SK-N-SH (cell line): ENCODE data around the gene SCEL. TPM values are rescaled to one million over a fixed set of nuclear protein-coding genes. Genes with fewer than 3 reads are reported as not detected.

Source experiments
- CTCF ChIA-PET: fragments of 300-600, 350-600 bp; formaldehyde crosslinking; extraction: SDS; loops from one replicate; lab custom pipeline; 2021; lab: Yijun Ruan, JAX
- POLR2A ChIA-PET: fragments of 350-600 bp; sonication (Branson Sonifier 250); formaldehyde crosslinking; extraction: SDS; loops from one replicate; lab custom pipeline; 2020; ENCODE audit warnings: antibody characterized with exemption, inconsistent platforms; lab: Yijun Ruan, JAX
- DNase-seq: peaks from one replicate; pipeline ENCODE4 v3.0.0; 2012
- H2AFZ ChIP-seq: fragments of 200-600 bp; sonication (generic); 2 replicates; pipeline ENCODE4 v1.8.1; 2016; ENCODE audit warnings: antibody characterized with exemption, mild to moderate bottlenecking, low read depth
- H3F3A ChIP-seq: fragments of 200-600 bp; sonication (generic); replicated peaks from 2 replicates; pipeline ENCODE3; 2016; ENCODE audit warnings: antibody characterized with exemption, mild to moderate bottlenecking; ENCODE audit not compliant: insufficient read depth
- H3K27ac ChIP-seq, 2 experiments: fragments of 200-500 bp in 1 of 2; fragments of 200-600 bp in 1 of 2; sonication (Bioruptor generic) in 1 of 2; sonication (generic), shearing (Covaris generic) in 1 of 2; 2 replicates each; pipeline versions ENCODE4 v1.5.1 to v1.6.1; 2014 to 2016; ENCODE audit warnings: low read depth in 2 of 2, inconsistent platforms in 1 of 2, low read length in 1 of 2, mild to moderate bottlenecking in 1 of 2, mixed read lengths in 1 of 2
- H3K27me3 ChIP-seq: fragments of 200-600 bp; sonication (generic), shearing (Covaris generic); 2 replicates; pipeline ENCODE4 v1.6.1; 2016; ENCODE audit warnings: mixed run types; ENCODE audit not compliant: insufficient read depth
- H3K36me3 ChIP-seq, 2 experiments: fragments of 200-500 bp in 1 of 2; fragments of 200-600 bp in 1 of 2; sonication (Bioruptor generic) in 1 of 2; sonication (generic) in 1 of 2; replicated peaks in 1 of 2; 2 replicates each; pipeline versions ENCODE3 to v1.5.1; 2014 to 2016; ENCODE audit warnings: low read length in 1 of 2, mild to moderate bottlenecking in 1 of 2; ENCODE audit not compliant: insufficient read depth in 2 of 2, control insufficient read depth in 1 of 2
- H3K4me1 ChIP-seq, 2 experiments: fragments of 200-500 bp in 1 of 2; fragments of 200-600 bp in 1 of 2; sonication (Bioruptor generic) in 1 of 2; sonication (generic), shearing (Covaris generic) in 1 of 2; 2 replicates each; pipeline versions ENCODE4 v1.5.1 to v1.6.1; 2014 to 2016; ENCODE audit warnings: low read depth in 1 of 2, low read length in 1 of 2, mixed run types in 1 of 2; ENCODE audit not compliant: insufficient read depth in 2 of 2, control insufficient read depth in 1 of 2
- H3K4me2 ChIP-seq: fragments of 200-600 bp; sonication (generic), shearing (Covaris generic); 2 replicates; pipeline ENCODE4 v1.6.1; 2017; ENCODE audit warnings: mixed run types
- H3K4me3 ChIP-seq, 2 experiments: fragments of 200-500 bp in 1 of 2; fragments of 200-600 bp in 1 of 2; sonication (Bioruptor generic) in 1 of 2; sonication (generic), shearing (Covaris generic) in 1 of 2; 2 replicates each; pipeline versions ENCODE4 v1.5.1 to v1.8.1; 2014 to 2016; ENCODE audit warnings: low read depth in 2 of 2, inconsistent platforms in 1 of 2, low read length in 1 of 2, mild to moderate bottlenecking in 1 of 2, mixed read lengths in 1 of 2, moderate library complexity in 1 of 2
- H3K79me2 ChIP-seq: fragments of 200-600 bp; sonication (generic); 2 replicates; pipeline ENCODE4 v1.8.1; 2017; ENCODE audit warnings: mild to moderate bottlenecking; ENCODE audit not compliant: insufficient read depth
- H3K9ac ChIP-seq: fragments of 200-600 bp; sonication (generic); 2 replicates; pipeline ENCODE4 v1.6.1; 2017; ENCODE audit warnings: mixed run types
- H3K9me2 ChIP-seq: fragments of 200-600 bp; sonication (generic); 2 replicates; pipeline ENCODE4 v1.6.1; 2017; ENCODE audit warnings: mixed run types
- H3K9me3 ChIP-seq: fragments of 200-600 bp; sonication (generic); 2 replicates; pipeline ENCODE4 v1.6.1; 2017; ENCODE audit warnings: mixed run types, mild to moderate bottlenecking, moderate library complexity
- H4K20me1 ChIP-seq: fragments of 200-600 bp; sonication (generic); 2 replicates; pipeline ENCODE4 v1.6.1; 2017; ENCODE audit warnings: mild to moderate bottlenecking, mixed run types; ENCODE audit not compliant: insufficient read depth
- CHD2 ChIP-seq: fragments of 150-350 bp; IDR thresholded peaks from 2 replicates; pipeline ENCODE4 v1.6.1; 2018; ENCODE audit warnings: low read length; ENCODE audit not compliant: partially characterized antibody
- EP300 ChIP-seq, 2 experiments: IDR thresholded peaks; 2 replicates each; pipeline versions ENCODE4 v1.4.0 to v1.6.1; 2012; ENCODE audit warnings: borderline replicate concordance in 1 of 2, low read depth in 1 of 2, low read length in 1 of 2
- EZH2phosphoT487 ChIP-seq: fragments of 200-600 bp; sonication (generic); IDR thresholded peaks from 2 replicates; pipeline ENCODE4 v1.6.1; 2017; ENCODE audit warnings: low read depth, mixed run types, mild to moderate bottlenecking, antibody characterized with exemption, moderate library complexity, borderline replicate concordance
- FOXJ3 ChIP-seq: sonication (generic); formaldehyde crosslinking; IDR thresholded peaks from 2 replicates; pipeline ENCODE4 v1.5.1; 2020; ENCODE audit warnings: mild to moderate bottlenecking, missing genetic modification reagents
- FOXM1 ChIP-seq: IDR thresholded peaks from 2 replicates; pipeline ENCODE4 v1.4.0; 2012; ENCODE audit warnings: low read depth, mild to moderate bottlenecking
- GATA2 ChIP-seq: sonication (generic); formaldehyde crosslinking; IDR thresholded peaks from 2 replicates; pipeline ENCODE4 v1.5.0; 2020; ENCODE audit warnings: mild to moderate bottlenecking, missing genetic modification reagents
- JUND ChIP-seq: IDR thresholded peaks from 2 replicates; pipeline ENCODE4 v1.4.0; 2012
- MEF2A ChIP-seq: IDR thresholded peaks from 2 replicates; pipeline ENCODE4 v1.4.0; 2012; ENCODE audit warnings: low read depth, borderline replicate concordance
- NFIC ChIP-seq: IDR thresholded peaks from 2 replicates; pipeline ENCODE4 v1.4.0; 2012; ENCODE audit warnings: borderline replicate concordance
- RFX5 ChIP-seq: IDR thresholded peaks from 2 replicates; pipeline ENCODE4 v1.6.1; 2012; ENCODE audit warnings: mild to moderate bottlenecking, improper control_type of control experiment, low read length
- SIN3A ChIP-seq: IDR thresholded peaks from 2 replicates; pipeline ENCODE4 v1.6.1; 2012; ENCODE audit warnings: low read depth, mild to moderate bottlenecking, low read length, moderate library complexity, borderline replicate concordance
- TAF1 ChIP-seq: IDR thresholded peaks from 2 replicates; pipeline ENCODE4 v1.6.1; 2012; ENCODE audit warnings: low read depth, mild to moderate bottlenecking, low read length, moderate library complexity, borderline replicate concordance
- TEAD4 ChIP-seq: IDR thresholded peaks from 2 replicates; pipeline ENCODE4 v1.4.0; 2012; ENCODE audit warnings: mild to moderate bottlenecking, borderline replicate concordance; ENCODE audit not compliant: insufficient read depth
- WGBS: methylation state at CpG from one replicate; pipeline ENCODE4 v1.1.6; 2017; ENCODE audit warnings: low lambda C conversion rate; 5-methylcytosine and 5-hydroxymethylcytosine counted together
- polyA plus RNA-seq, 3 experiments: library from polyadenylated mRNA; depleted of rRNA; stranded (reverse); fragments of >200 nt; gene quantifications; 2 replicates each; pipeline ENCODE4 v1.2.3, GENCODE V29; 2012
- TF ChIP-seq, protein P1 (sequence below): fragments of 200-600 bp; sonication (generic); IDR thresholded peaks from 2 replicates; pipeline ENCODE4 v1.6.1; 2017; ENCODE audit warnings: antibody characterized with exemption, mild to moderate bottlenecking, moderate library complexity
- TF ChIP-seq, protein P2 (sequence below): fragments of 150-350 bp; IDR thresholded peaks from 2 replicates; pipeline ENCODE4 v1.6.1; 2017; ENCODE audit warnings: antibody characterized with exemption, low read length, low read depth, borderline replicate concordance
- TF ChIP-seq, protein P3 (sequence below): IDR thresholded peaks from 2 replicates; pipeline ENCODE4 v1.4.0; 2012; ENCODE audit warnings: low read depth, borderline replicate concordance

SCEL gene
- polyA plus RNA-seq, 1 of the 3 experiments (the other 2 are of a cell fraction): 0.02 TPM

DNA sequence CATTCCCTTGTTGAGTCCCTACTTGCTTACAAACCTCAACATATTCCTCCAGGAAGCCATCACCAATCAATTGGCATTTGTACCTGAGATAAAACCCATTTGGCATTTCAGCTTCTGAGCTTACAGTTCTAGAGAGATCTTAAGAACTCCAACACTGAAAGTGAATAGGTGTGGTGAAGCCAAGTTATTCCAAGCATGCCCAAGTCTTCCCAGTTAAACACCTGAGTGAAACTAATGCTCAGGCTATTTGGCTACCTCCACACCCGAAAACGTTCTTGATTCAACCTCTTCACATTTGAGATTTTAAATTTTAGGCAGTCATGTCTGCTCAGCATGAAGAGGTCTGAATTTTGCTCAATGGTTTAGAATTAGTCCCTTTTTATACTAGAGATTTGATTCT is 2.5 kb upstream of the SCEL start (continued):
- TF ChIP-seq, protein P1, sequence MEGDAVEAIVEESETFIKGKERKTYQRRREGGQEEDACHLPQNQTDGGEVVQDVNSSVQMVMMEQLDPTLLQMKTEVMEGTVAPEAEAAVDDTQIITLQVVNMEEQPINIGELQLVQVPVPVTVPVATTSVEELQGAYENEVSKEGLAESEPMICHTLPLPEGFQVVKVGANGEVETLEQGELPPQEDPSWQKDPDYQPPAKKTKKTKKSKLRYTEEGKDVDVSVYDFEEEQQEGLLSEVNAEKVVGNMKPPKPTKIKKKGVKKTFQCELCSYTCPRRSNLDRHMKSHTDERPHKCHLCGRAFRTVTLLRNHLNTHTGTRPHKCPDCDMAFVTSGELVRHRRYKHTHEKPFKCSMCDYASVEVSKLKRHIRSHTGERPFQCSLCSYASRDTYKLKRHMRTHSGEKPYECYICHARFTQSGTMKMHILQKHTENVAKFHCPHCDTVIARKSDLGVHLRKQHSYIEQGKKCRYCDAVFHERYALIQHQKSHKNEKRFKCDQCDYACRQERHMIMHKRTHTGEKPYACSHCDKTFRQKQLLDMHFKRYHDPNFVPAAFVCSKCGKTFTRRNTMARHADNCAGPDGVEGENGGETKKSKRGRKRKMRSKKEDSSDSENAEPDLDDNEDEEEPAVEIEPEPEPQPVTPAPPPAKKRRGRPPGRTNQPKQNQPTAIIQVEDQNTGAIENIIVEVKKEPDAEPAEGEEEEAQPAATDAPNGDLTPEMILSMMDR: no peak
- TF ChIP-seq RFX5 (no peak), JUND (no peak), FOXM1 (no peak), SIN3A (no peak), TAF1 (no peak), MEF2A (no peak)

DNA sequence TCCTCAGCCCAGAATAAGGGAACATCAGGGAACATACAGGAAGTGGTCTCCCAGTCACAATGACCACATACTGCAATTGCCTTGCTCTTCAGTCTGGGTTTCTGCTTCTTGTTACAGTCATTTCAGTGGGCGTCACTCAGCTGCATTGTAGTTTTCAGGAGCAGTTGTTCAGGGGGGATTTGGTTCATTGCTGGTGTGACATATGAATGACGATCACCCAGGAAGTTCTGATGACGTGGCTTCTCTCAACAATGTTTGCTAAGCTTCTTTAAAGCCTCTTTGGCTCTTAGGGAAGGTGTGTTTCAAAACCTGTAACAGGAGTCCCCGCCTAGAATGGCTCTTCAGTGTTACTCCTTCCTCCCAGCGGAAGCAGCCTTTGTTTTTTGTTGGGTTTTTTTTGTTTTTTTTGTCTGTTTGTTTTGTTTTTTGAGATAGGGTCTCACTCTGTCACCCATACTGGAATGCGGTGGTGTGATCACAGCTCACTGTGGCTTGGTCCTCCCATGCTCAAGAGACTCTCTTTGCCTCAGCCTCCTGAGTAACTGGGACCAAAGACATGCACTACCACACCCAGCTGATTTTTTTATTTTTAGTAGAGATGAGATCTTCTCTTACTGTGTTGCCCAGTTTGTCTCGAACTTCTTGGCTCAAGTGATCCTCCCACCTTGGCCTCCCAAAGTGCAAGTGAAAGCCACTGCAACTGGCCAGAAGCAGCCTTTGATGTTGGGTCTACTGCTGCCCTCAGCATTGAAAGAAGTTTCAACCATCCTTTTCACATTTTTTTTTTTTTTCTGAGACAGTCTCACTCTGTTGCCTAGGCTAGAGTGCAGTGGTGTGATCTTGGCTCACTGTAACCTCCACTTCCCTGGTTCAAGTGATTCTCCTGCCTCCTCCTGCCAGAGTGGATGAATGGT is 1.4 kb upstream of the SCEL start:
- no peaks in the 10 kb centered on the region for H3K79me2 ChIP-seq
- TF ChIP-seq CHD2 (no peak), EP300 (IDR thresholded peaks at IDR 0.05; ENCODE audit: borderline replicate concordance in 1 of 2, low read depth in 1 of 2, low read length in 1 of 2) (no peak), NFIC (no peak), FOXJ3 (CRISPR knock-in tag) (no peak), EZH2phosphoT487 (no peak), TEAD4 (no peak), GATA2 (CRISPR knock-in tag) (no peak)
- TF ChIP-seq, protein P2, sequence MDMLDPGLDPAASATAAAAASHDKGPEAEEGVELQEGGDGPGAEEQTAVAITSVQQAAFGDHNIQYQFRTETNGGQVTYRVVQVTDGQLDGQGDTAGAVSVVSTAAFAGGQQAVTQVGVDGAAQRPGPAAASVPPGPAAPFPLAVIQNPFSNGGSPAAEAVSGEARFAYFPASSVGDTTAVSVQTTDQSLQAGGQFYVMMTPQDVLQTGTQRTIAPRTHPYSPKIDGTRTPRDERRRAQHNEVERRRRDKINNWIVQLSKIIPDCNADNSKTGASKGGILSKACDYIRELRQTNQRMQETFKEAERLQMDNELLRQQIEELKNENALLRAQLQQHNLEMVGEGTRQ: no peak
- TF ChIP-seq, protein P3, sequence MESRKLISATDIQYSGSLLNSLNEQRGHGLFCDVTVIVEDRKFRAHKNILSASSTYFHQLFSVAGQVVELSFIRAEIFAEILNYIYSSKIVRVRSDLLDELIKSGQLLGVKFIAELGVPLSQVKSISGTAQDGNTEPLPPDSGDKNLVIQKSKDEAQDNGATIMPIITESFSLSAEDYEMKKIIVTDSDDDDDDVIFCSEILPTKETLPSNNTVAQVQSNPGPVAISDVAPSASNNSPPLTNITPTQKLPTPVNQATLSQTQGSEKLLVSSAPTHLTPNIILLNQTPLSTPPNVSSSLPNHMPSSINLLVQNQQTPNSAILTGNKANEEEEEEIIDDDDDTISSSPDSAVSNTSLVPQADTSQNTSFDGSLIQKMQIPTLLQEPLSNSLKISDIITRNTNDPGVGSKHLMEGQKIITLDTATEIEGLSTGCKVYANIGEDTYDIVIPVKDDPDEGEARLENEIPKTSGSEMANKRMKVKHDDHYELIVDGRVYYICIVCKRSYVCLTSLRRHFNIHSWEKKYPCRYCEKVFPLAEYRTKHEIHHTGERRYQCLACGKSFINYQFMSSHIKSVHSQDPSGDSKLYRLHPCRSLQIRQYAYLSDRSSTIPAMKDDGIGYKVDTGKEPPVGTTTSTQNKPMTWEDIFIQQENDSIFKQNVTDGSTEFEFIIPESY: no peak
- no peak overlapping the region for H3K27ac ChIP-seq
- H3K4me2 ChIP-seq: no peak overlapping the region
- DNase-seq: no peak
- H3K9me3 ChIP-seq: no peaks in the 10 kb centered on the region
- H3K9me2 ChIP-seq: no peaks in the 10 kb centered on the region
- H3K27me3 ChIP-seq: no peaks in the 10 kb centered on the region; the same call in 1 of the 2 replicates
- CTCF ChIA-PET: interaction anchor here (0.8 kb wide), 1 partner anchor 10 kb away, joined by 3 read pairs; no protein-coding TSS in a partner anchor
- no peaks in the 10 kb centered on the region for H3F3A ChIP-seq
- H3K4me1 ChIP-seq: no peaks in the 10 kb centered on the region; a peak in 1 of 4 replicates
- H3K36me3 ChIP-seq: no peaks in the 10 kb centered on the region
- 71% methylated on average over 7 of the region's 7 CpGs for WGBS
- H3K9ac ChIP-seq: no peak overlapping the region
- no peaks in the 10 kb centered on the region for H4K20me1 ChIP-seq
- H2AFZ ChIP-seq: no peak overlapping the region
- POLR2A ChIA-PET: no interaction called here
- no peak overlapping the region for H3K4me3 ChIP-seq
